KMS-11 (cell line): ENCODE data around the gene TMEM31.
A peak's percentile ranks its signal among the peaks of the same experiment; 100 is the strongest.

Experiments used
- H2AFZ ChIP-seq: fragments of 200-600 bp; sonication (generic); 2 replicates; pipeline ENCODE4 v1.6.1; 2016; ENCODE audit warnings: antibody characterized with exemption, mixed run types, low read depth
- H3K27ac ChIP-seq: fragments of 200-600 bp; sonication (generic); 2 replicates; pipeline ENCODE4 v1.6.1; 2016; ENCODE audit warnings: mild to moderate bottlenecking, mixed run types
- H3K27me3 ChIP-seq: fragments of 200-600 bp; sonication (generic); 2 replicates; pipeline ENCODE4 v1.6.1; 2017; ENCODE audit warnings: mild to moderate bottlenecking, low read depth, mixed run types, moderate library complexity; ENCODE audit not compliant: insufficient read depth
- H3K36me3 ChIP-seq: fragments of 200-600 bp; sonication (generic); 2 replicates; pipeline ENCODE4 v1.6.1; 2017; ENCODE audit warnings: mild to moderate bottlenecking, mixed run types; ENCODE audit not compliant: insufficient read depth
- H3K4me1 ChIP-seq: fragments of 200-600 bp; sonication (generic); 2 replicates; pipeline ENCODE4 v1.6.1; 2016; ENCODE audit warnings: mild to moderate bottlenecking, low read depth, mixed run types; ENCODE audit not compliant: poor library complexity, severe bottlenecking
- H3K4me2 ChIP-seq: fragments of 200-600 bp; sonication (generic); 2 replicates; pipeline ENCODE4 v1.7.0; 2016; ENCODE audit warnings: mild to moderate bottlenecking, mixed run types
- H3K4me3 ChIP-seq: fragments of 200-600 bp; sonication (generic); IDR thresholded peaks from 2 replicates; pipeline ENCODE4 v1.6.1; 2017; ENCODE audit warnings: low read depth, low read length, mixed read lengths; ENCODE audit not compliant: insufficient read depth
- H3K79me2 ChIP-seq: fragments of 200-600 bp; sonication (generic); 2 replicates; pipeline ENCODE4 v1.6.1; 2016; ENCODE audit warnings: low read depth, mixed run types; ENCODE audit not compliant: insufficient read depth
- H3K9ac ChIP-seq: fragments of 200-600 bp; sonication (generic); 2 replicates; pipeline ENCODE4 v1.6.1; 2016; ENCODE audit warnings: mild to moderate bottlenecking, mixed run types
- H4K20me1 ChIP-seq: fragments of 200-600 bp; sonication (generic); 2 replicates; pipeline ENCODE4 v1.6.1; 2016; ENCODE audit warnings: mild to moderate bottlenecking, mixed run types; ENCODE audit not compliant: insufficient read depth
- TF ChIP-seq, protein P1 (sequence below): fragments of 200-600 bp; sonication (generic); conservative IDR thresholded peaks from 2 replicates; pipeline ENCODE4 v1.6.1; 2017; ENCODE audit warnings: low read depth, mild to moderate bottlenecking, antibody characterized with exemption, low read length, moderate library complexity, mixed read lengths

The TMEM31 gene

DNA sequence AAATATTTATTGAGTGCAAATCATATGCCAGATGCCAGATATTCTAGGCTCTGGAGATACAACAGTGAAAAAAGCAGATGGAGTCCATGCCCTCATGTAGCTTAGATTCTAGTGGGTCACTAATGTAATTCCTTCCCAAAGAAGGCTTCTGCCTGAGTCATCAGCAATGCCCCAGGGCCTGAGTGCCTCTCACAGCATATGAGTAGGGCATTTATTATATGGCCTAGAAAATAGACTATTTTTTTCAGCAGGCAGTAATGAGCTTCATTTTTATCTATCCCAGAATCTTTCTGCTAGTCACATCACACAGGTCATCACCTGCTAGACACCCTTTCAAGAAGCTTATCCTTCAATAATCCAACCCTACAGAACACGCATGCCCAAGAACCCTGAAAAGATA, 22.3 kb downstream of the TMEM31 start:
- peaks cover 72% of the 10 kb centered on the region for H3K4me1 ChIP-seq
- TF ChIP-seq, protein P1, sequence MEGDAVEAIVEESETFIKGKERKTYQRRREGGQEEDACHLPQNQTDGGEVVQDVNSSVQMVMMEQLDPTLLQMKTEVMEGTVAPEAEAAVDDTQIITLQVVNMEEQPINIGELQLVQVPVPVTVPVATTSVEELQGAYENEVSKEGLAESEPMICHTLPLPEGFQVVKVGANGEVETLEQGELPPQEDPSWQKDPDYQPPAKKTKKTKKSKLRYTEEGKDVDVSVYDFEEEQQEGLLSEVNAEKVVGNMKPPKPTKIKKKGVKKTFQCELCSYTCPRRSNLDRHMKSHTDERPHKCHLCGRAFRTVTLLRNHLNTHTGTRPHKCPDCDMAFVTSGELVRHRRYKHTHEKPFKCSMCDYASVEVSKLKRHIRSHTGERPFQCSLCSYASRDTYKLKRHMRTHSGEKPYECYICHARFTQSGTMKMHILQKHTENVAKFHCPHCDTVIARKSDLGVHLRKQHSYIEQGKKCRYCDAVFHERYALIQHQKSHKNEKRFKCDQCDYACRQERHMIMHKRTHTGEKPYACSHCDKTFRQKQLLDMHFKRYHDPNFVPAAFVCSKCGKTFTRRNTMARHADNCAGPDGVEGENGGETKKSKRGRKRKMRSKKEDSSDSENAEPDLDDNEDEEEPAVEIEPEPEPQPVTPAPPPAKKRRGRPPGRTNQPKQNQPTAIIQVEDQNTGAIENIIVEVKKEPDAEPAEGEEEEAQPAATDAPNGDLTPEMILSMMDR = no peak

DNA sequence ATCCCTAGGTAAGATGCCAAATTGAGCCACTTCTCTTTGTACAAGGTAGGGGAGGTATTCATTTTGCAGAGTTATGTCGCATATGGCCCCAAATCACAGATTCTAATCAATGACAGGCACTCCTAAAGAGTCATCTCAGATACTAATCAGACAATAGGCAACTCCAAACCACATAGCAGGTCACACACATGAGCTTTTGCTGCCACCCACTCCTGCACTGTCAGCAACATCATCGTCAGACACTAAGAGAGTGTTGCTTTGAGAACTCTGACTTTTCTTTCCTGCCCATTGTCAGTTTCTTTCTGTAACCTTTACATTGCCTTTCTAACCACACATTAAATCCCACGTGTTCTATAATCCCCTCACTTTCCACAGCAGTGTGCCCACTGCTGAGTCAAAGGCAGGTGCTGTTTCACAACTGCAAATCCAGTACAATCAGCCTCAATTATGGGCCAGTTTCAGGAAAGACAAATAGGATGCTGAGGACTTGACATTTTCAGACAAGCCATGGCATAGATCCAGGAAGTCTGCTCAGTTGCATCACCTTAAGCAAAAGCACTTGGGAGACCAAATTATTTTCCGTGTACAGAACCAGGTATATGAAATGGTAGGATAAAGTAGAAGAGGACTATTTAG, 23.5 kb downstream of the TMEM31 start:
- Histone ChIP-seq H2AFZ (0 out of 2 replicates have a peak overlapping the region, but pooled peaks have one; percentile 10), H3K9ac (peak overlapping the region; percentile 14; the same call in 1 of the 2 replicates), H3K27me3 (no peaks in the 10 kb centered on the region), H3K4me1 (peaks cover 75% of the 10 kb centered on the region), H3K4me3 (no peak overlapping the region), H3K27ac (peak overlapping the region; percentile 57), H3K4me2 (peak overlapping the region; percentile 78), H3K79me2 (no peaks in the 10 kb centered on the region), H3K36me3 (no peaks in the 10 kb centered on the region), H4K20me1 (no peaks in the 10 kb centered on the region)
- TF ChIP-seq, protein P1 = no peak

More for the DNA sequence above, 22.3 kb downstream of the TMEM31 start:
- Histone ChIP-seq H3K36me3 (no peaks in the 10 kb centered on the region), H2AFZ (no peak overlapping the region), H3K4me3 (no peak overlapping the region), H4K20me1 (no peaks in the 10 kb centered on the region), H3K27ac (no peak overlapping the region), H3K9ac (no peak overlapping the region), H3K79me2 (no peaks in the 10 kb centered on the region), H3K27me3 (no peaks in the 10 kb centered on the region), H3K4me2 (peak overlapping the region; percentile 78)

DNA sequence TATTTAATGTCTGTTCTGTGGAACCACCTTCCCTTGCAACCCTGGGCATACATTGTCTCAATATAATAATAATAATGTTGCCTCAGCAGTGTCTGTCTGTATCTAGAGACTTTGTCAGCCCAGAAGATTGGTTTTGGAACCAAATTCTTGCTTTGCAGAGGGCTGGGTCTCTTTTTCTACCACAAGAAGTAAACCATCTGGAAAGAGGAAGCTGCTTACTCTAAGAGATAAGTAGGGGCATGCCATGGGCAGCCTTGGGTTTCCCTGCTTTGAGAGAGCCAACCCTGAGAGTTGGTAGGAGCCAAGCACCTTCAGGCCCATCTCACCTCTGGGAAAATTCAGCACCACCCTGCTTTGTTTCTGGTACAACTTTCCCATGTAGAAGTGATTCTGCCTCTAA, 27.0 kb downstream of the TMEM31 start:
- H3K27ac ChIP-seq = no peak overlapping the region
- H3K4me3 ChIP-seq = no peak overlapping the region
- no peak overlapping the region for H3K4me2 ChIP-seq
- H3K27me3 ChIP-seq = no peaks in the 10 kb centered on the region
- H3K4me1 ChIP-seq = peaks cover 56% of the 10 kb centered on the region
- no peak overlapping the region for H3K9ac ChIP-seq
- H3K36me3 ChIP-seq = no peaks in the 10 kb centered on the region
- TF ChIP-seq, protein P1 = no peak
- no peaks in the 10 kb centered on the region for H3K79me2 ChIP-seq
- no peak overlapping the region for H2AFZ ChIP-seq
- H4K20me1 ChIP-seq = no peaks in the 10 kb centered on the region

DNA sequence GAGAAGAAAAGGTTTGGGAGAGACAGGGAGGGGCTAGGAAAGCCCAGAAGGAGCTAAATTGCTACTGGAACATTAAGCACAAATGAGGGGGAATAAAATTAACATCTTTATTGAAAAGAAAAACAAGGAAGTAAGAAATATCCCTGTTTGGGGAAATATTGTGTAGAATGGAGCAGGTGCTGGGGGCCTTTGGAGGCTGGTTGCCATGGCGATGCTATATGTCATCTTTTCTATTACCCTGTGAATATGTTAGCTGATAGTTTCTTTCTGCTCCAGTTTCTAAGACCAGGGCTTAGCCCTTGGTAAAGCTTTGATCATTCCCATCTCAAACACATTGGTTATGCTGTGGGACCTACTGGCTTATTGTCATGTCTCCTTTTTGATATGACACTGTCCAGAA, 28.7 kb downstream of the TMEM31 start:
- no peak overlapping the region for H3K9ac ChIP-seq
- no peaks in the 10 kb centered on the region for H3K79me2 ChIP-seq
- TF ChIP-seq, protein P1 = no peak
- H3K4me3 ChIP-seq = no peak overlapping the region
- no peak overlapping the region for H3K4me2 ChIP-seq
- H3K27me3 ChIP-seq = no peaks in the 10 kb centered on the region
- peaks cover 38% of the 10 kb centered on the region for H3K4me1 ChIP-seq
- no peaks in the 10 kb centered on the region for H3K36me3 ChIP-seq
- no peaks in the 10 kb centered on the region for H4K20me1 ChIP-seq
- no peak overlapping the region for H3K27ac ChIP-seq
- no peak overlapping the region for H2AFZ ChIP-seq
